HCT116 (cell line): ENCODE data around the gene DNM1. TPM values are rescaled to one million over a fixed set of nuclear protein-coding genes. Genes with fewer than 3 reads are reported as not detected.

Source experiments
- ATAC-seq: fragments of 200-7000 bp; cut with Tn5 transposase; 2 replicates; pipeline ENCODE4 v1.9.1; 2020; ENCODE audit warnings: mild to moderate bottlenecking, moderate library complexity
- BruUV-seq: library from RNA; stranded (reverse); fragments of 400-500 nt; replicated peaks from 2 replicates; lab custom pipeline; 2021; lab: Mats Ljungman, UMichigan
- CTCF ChIA-PET: fragments of 300-600 bp; sonication (Branson Sonifier 250); formaldehyde crosslinking; loops from one replicate; lab custom pipeline; 2021; ENCODE audit warnings: antibody characterized with exemption; lab: Charles Lee
- POLR2A ChIA-PET: fragments of 300-600, 350-600 bp; sonication (Branson Sonifier 250); formaldehyde crosslinking; loops from one replicate; lab custom pipeline; 2021; ENCODE audit warnings: antibody characterized with exemption; lab: Charles Lee
- RAD21 ChIA-PET, 2 experiments: fragments of 300-600 bp; sonication (Branson Sonifier 250); formaldehyde crosslinking; loops; one replicate each; lab custom pipeline; 2023; ENCODE audit warnings: low total read pairs in 2 of 2; ENCODE audit not compliant: uncharacterized antibody in 2 of 2, unreplicated experiment in 2 of 2, low non-redundant PET in 1 of 2; lab: Charles Lee
- DNase-seq: peaks from one replicate; pipeline ENCODE4 v3.0.0-alpha.2; 2010; ENCODE audit warnings: low read depth, low spot score
- H2AFZ ChIP-seq: fragments of 200-600 bp; shearing (Covaris generic), sonication (generic); 2 replicates; pipeline ENCODE4 v1.6.1; 2017; ENCODE audit warnings: low read depth, mixed run types, mixed read lengths, antibody characterized with exemption, low read length; ENCODE audit not compliant: poor library complexity, severe bottlenecking
- H3K27ac ChIP-seq: 2 replicates; pipeline ENCODE4 v1.5.1; 2012; ENCODE audit warnings: low read depth, low read length
- H3K27me3 ChIP-seq: fragments of 200-600 bp; sonication (generic); 2 replicates; pipeline ENCODE4 v1.6.1; 2016; ENCODE audit warnings: mixed run types, low read length, mixed read lengths; ENCODE audit not compliant: insufficient read depth
- H3K36me3 ChIP-seq, 2 experiments: fragments of 200-500 bp in 1 of 2; fragments of 200-600 bp in 1 of 2; sonication (Bioruptor generic) in 1 of 2; sonication (generic) in 1 of 2; 2 replicates each; pipeline versions ENCODE4 v1.5.1 to v1.6.1; 2014 to 2016; ENCODE audit warnings: low read length in 2 of 2, inconsistent platforms in 1 of 2, mixed read lengths in 1 of 2, mixed run types in 1 of 2; ENCODE audit not compliant: insufficient read depth in 2 of 2, control insufficient read depth in 1 of 2
- H3K4me1 ChIP-seq, 2 experiments: fragments of 200-600 bp in 1 of 2; sonication (generic) in 1 of 2; 2 replicates each; pipeline versions ENCODE4 v1.5.1 to v1.6.1; 2012 to 2017; ENCODE audit warnings: low read length in 2 of 2, inconsistent platforms in 1 of 2, mild to moderate bottlenecking in 1 of 2, mixed read lengths in 1 of 2, mixed run types in 1 of 2, moderate library complexity in 1 of 2; ENCODE audit not compliant: insufficient read depth in 2 of 2, control insufficient read depth in 1 of 2
- H3K4me2 ChIP-seq: fragments of 200-600 bp; sonication (generic); 2 replicates; pipeline ENCODE4 v1.6.1; 2017; ENCODE audit warnings: mixed run types, low read length, mixed read lengths
- H3K4me3 ChIP-seq, 2 experiments: fragments of 200-600 bp in 1 of 2; sonication (generic) in 1 of 2; replicated peaks in 1 of 2; 2 replicates each; pipeline ENCODE4 v1.5.1; 2011 to 2016; ENCODE audit warnings: low read length in 2 of 2, control low read depth in 1 of 2, low read depth in 1 of 2, mild to moderate bottlenecking in 1 of 2, mixed read lengths in 1 of 2, mixed run types in 1 of 2
- H3K79me2 ChIP-seq: fragments of 200-600 bp; sonication (generic); 2 replicates; pipeline ENCODE4 v1.6.1; 2017; ENCODE audit warnings: mild to moderate bottlenecking, mixed run types, low read length, moderate library complexity, mixed read lengths; ENCODE audit not compliant: insufficient read depth
- H3K9ac ChIP-seq: fragments of 200-600 bp; sonication (generic); 2 replicates; pipeline ENCODE4 v1.6.1; 2016; ENCODE audit warnings: low read length, mixed read lengths
- H3K9me2 ChIP-seq: fragments of 200-600 bp; sonication (generic), shearing (Covaris generic); 2 replicates; pipeline ENCODE4 v1.6.1; 2017; ENCODE audit warnings: mixed run types, mild to moderate bottlenecking, moderate library complexity; ENCODE audit not compliant: insufficient read depth
- H3K9me3 ChIP-seq, 2 experiments: fragments of 200-500 bp in 1 of 2; fragments of 200-600 bp in 1 of 2; sonication (Bioruptor generic) in 1 of 2; sonication (generic) in 1 of 2; 2 replicates each; pipeline ENCODE4 v1.6.1; 2014 to 2017; ENCODE audit warnings: low read length in 2 of 2, mixed read lengths in 2 of 2, inconsistent platforms in 1 of 2, low read depth in 1 of 2, mild to moderate bottlenecking in 1 of 2, mixed run types in 1 of 2, moderate library complexity in 1 of 2; ENCODE audit not compliant: control insufficient read depth in 1 of 2, insufficient read depth in 1 of 2
- H4K20me1 ChIP-seq: fragments of 200-600 bp; sonication (generic), shearing (Covaris generic); 2 replicates; pipeline ENCODE4 v1.6.1; 2017; ENCODE audit warnings: mixed run types, mild to moderate bottlenecking, moderate library complexity; ENCODE audit not compliant: insufficient read depth
- CEBPB ChIP-seq: IDR thresholded peaks from 2 replicates; pipeline ENCODE4 v1.6.1; 2012; ENCODE audit warnings: low read depth
- EGR1 ChIP-seq: IDR thresholded peaks from 2 replicates; pipeline ENCODE4 v1.6.1; 2012; ENCODE audit warnings: low read depth
- ELF1 ChIP-seq: IDR thresholded peaks from 2 replicates; pipeline ENCODE4 v1.6.1; 2012; ENCODE audit warnings: low read depth, borderline replicate concordance
- EZH2 ChIP-seq: fragments of 200-600 bp; sonication (generic); IDR thresholded peaks from 2 replicates; pipeline ENCODE4 v1.6.1; 2017; ENCODE audit warnings: antibody characterized with exemption, mixed run types
- EZH2phosphoT487 ChIP-seq: fragments of 200-600 bp; IDR thresholded peaks from 2 replicates; pipeline ENCODE4 v1.6.1; 2018; ENCODE audit warnings: antibody characterized with exemption, borderline replicate concordance
- POLR2AphosphoS5 ChIP-seq: IDR thresholded peaks from 2 replicates; pipeline ENCODE4 v1.6.1; 2011; ENCODE audit warnings: mild to moderate bottlenecking, low read depth, low read length, moderate library complexity
- SIN3A ChIP-seq: IDR thresholded peaks from 2 replicates; pipeline ENCODE4 v1.6.1; 2012; ENCODE audit warnings: low read depth
- SP1 ChIP-seq: IDR thresholded peaks from 2 replicates; pipeline ENCODE4 v1.6.1; 2012; ENCODE audit warnings: low read depth
- ZFX ChIP-seq: fragments of 450-650 bp; IDR thresholded peaks from 2 replicates; pipeline ENCODE4 v1.6.1; 2017
- ZNF274 ChIP-seq: fragments of 200-500 bp; sonication (Bioruptor generic); IDR thresholded peaks from 2 replicates; pipeline ENCODE4 v1.6.1; 2014; ENCODE audit warnings: mild to moderate bottlenecking, low read depth, low read length, inconsistent platforms
- intact Hi-C: fragments of 100-400 bp; cut with micrococcal nuclease; formaldehyde crosslinking; loops from 2 replicates; pipeline ENCODE4 v1.10.0; 2022
- total RNA-seq: library from RNA; stranded (reverse); gene quantifications from one replicate; pipeline ENCODE4 v1.2.1, GENCODE V29; 2021; ENCODE audit not compliant: unreplicated experiment
- TF ChIP-seq, protein P1 (sequence below): IDR thresholded peaks from 2 replicates; pipeline ENCODE4 v1.6.1; 2012
- TF ChIP-seq, protein P2 (sequence below): IDR thresholded peaks from 2 replicates; pipeline ENCODE4 v1.6.1; 2011; ENCODE audit warnings: mild to moderate bottlenecking, low read length, moderate library complexity; ENCODE audit not compliant: insufficient replicate concordance; ENCODE audit errors: extremely low read depth
- TF ChIP-seq, protein P3 (sequence below): IDR thresholded peaks from 2 replicates; pipeline ENCODE4 v1.6.1; 2012; ENCODE audit warnings: low read depth

DNM1 gene
- total RNA-seq, 1 experiment from 2014 or later = 12.0 TPM

- ChIA-PET CTCF (interaction anchor here (0.7 to 1.6 kb wide), 5 partner anchors 9 to 169 kb away, joined by 3 to 5 read pairs (median 3); no protein-coding TSS in a partner anchor), POLR2A (interaction anchor here (0.6 to 1.1 kb wide), 9 partner anchors 10 to 175 kb away, joined by 3 to 4 read pairs (median 3); no protein-coding TSS in a partner anchor), RAD21 (no interaction called here)
- no peak for TF ChIP-seq EGR1
- TF ChIP-seq ZNF274 = no peak
- no peak for TF ChIP-seq CEBPB
- TF ChIP-seq ZFX = no peak
- TF ChIP-seq SP1 = no peak
- TF ChIP-seq, protein P1, sequence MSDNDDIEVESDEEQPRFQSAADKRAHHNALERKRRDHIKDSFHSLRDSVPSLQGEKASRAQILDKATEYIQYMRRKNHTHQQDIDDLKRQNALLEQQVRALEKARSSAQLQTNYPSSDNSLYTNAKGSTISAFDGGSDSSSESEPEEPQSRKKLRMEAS = no peak
- TF ChIP-seq ELF1 = no peak
- TF ChIP-seq, protein P2, sequence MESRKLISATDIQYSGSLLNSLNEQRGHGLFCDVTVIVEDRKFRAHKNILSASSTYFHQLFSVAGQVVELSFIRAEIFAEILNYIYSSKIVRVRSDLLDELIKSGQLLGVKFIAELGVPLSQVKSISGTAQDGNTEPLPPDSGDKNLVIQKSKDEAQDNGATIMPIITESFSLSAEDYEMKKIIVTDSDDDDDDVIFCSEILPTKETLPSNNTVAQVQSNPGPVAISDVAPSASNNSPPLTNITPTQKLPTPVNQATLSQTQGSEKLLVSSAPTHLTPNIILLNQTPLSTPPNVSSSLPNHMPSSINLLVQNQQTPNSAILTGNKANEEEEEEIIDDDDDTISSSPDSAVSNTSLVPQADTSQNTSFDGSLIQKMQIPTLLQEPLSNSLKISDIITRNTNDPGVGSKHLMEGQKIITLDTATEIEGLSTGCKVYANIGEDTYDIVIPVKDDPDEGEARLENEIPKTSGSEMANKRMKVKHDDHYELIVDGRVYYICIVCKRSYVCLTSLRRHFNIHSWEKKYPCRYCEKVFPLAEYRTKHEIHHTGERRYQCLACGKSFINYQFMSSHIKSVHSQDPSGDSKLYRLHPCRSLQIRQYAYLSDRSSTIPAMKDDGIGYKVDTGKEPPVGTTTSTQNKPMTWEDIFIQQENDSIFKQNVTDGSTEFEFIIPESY = no peak
- no peak for TF ChIP-seq POLR2AphosphoS5
- TF ChIP-seq EZH2phosphoT487 = no peak
- no peak for TF ChIP-seq SIN3A
- TF ChIP-seq, protein P3, sequence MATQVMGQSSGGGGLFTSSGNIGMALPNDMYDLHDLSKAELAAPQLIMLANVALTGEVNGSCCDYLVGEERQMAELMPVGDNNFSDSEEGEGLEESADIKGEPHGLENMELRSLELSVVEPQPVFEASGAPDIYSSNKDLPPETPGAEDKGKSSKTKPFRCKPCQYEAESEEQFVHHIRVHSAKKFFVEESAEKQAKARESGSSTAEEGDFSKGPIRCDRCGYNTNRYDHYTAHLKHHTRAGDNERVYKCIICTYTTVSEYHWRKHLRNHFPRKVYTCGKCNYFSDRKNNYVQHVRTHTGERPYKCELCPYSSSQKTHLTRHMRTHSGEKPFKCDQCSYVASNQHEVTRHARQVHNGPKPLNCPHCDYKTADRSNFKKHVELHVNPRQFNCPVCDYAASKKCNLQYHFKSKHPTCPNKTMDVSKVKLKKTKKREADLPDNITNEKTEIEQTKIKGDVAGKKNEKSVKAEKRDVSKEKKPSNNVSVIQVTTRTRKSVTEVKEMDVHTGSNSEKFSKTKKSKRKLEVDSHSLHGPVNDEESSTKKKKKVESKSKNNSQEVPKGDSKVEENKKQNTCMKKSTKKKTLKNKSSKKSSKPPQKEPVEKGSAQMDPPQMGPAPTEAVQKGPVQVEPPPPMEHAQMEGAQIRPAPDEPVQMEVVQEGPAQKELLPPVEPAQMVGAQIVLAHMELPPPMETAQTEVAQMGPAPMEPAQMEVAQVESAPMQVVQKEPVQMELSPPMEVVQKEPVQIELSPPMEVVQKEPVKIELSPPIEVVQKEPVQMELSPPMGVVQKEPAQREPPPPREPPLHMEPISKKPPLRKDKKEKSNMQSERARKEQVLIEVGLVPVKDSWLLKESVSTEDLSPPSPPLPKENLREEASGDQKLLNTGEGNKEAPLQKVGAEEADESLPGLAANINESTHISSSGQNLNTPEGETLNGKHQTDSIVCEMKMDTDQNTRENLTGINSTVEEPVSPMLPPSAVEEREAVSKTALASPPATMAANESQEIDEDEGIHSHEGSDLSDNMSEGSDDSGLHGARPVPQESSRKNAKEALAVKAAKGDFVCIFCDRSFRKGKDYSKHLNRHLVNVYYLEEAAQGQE = no peak
- TF ChIP-seq EZH2 = no peak
- H4K20me1 ChIP-seq = no peaks in the 10 kb centered on the region
- H3K79me2 ChIP-seq = peaks cover 11% of the 10 kb centered on the region
- intact Hi-C loops = no loop called here
- ATAC-seq (peak; percentile 18), DNase-seq (no peak)
- H3K27me3 ChIP-seq = no peaks in the 10 kb centered on the region
- H3K9me2 ChIP-seq = no peaks in the 10 kb centered on the region
- H2AFZ ChIP-seq = no peak overlapping the region
- H3K9ac ChIP-seq = peak overlapping the region; percentile 94
- no peaks in the 10 kb centered on the region for H3K9me3 ChIP-seq
- peak overlapping the region; percentile 91 for H3K4me2 ChIP-seq
- BruUV-seq = no TSS peak
- H3K27ac ChIP-seq = peak overlapping the region; percentile 84
- peaks cover 8 to 29% of the 10 kb centered on the region in 2 experiments; a peak in 3 of 4 replicates for H3K4me1 ChIP-seq
- no peaks in the 10 kb centered on the region; a peak in 1 of 4 replicates for H3K36me3 ChIP-seq
- peak overlapping the region; percentile 72 to 74 for H3K4me3 ChIP-seq
These were observed 47.9 kb downstream of the DNM1 start for GRCh38 chr9:128250839-128251731.
